ENCODE data around the gene CORO2A. TPM values are rescaled to one million over a fixed set of nuclear protein-coding genes. Genes with fewer than 3 reads are reported as not detected.

The CORO2A gene
- total RNA-seq, 4 donors from 2014 or later, result 0.42 to 2.7 (median 1.9) TPM

GRCh38 chr9:98218562-98219363 is 26.3 kb upstream of the CORO2A start:
- intact Hi-C loops (cut with DNase I), result no loop called here
- Histone ChIP-seq H3K36me3 (peaks cover 21 to 62% (median 54%) of the 10 kb centered on the region in 4 donors), H3K27me3 (no peaks in the 10 kb centered on the region), H3K4me3 (no peak overlapping the region), H3K4me1 (peaks cover 0 to 3% (median 0%) of the 10 kb centered on the region in 4 donors), H3K27ac (replicated peaks in 1 of 4) (no peak overlapping the region), H3K9me3 (no peaks in the 10 kb centered on the region)
- no peak for TF ChIP-seq EP300 (IDR thresholded peaks at IDR 0.05)
- no peak for TF ChIP-seq POLR2AphosphoS5 (IDR thresholded peaks at IDR 0.05)
- no peak for TF ChIP-seq POLR2A (IDR thresholded peaks at IDR 0.05; ENCODE audit: low read depth)
- TF ChIP-seq CTCF (IDR thresholded peaks at IDR 0.05), result no peak
- DNase-seq (ENCODE audit: extremely low spot score), result no peak
- 90% methylated on average over 11 of the region's 11 CpGs for WGBS

DNA sequence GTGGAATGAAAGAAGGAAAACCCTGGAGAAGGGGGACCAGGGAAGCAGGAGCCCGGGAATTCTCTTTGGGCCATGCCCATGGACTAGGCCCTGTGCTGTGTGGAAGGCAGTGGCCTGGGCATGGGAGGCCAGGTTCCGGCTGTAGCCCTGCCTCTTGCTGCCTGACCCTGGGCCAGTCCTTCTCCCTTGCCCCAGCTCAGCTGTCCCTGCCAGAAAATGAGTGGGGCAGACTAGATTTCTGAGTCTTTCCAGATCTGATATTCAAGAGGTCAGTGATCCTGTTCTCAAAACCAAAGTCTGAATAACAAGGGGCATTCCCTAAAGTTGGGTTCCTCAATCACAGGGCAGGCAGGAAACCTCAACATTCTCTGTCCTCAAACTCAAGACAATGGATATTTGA is 24.8 kb upstream of the CORO2A start:
- WGBS, result 100% methylated on average over 2 of the region's 2 CpGs
- Histone ChIP-seq H3K36me3 (peaks cover 29 to 74% (median 58%) of the 10 kb centered on the region in 4 donors), H3K4me3 (no peak overlapping the region), H3K9me3 (no peaks in the 10 kb centered on the region), H3K27ac (replicated peaks in 1 of 4) (no peak overlapping the region), H3K4me1 (no peaks in the 10 kb centered on the region), H3K27me3 (no peaks in the 10 kb centered on the region)
- intact Hi-C loops (cut with DNase I), result no loop called here
- TF ChIP-seq EP300 (IDR thresholded peaks at IDR 0.05) (no peak), POLR2AphosphoS5 (IDR thresholded peaks at IDR 0.05) (no peak)
- no peak for DNase-seq (ENCODE audit: extremely low spot score)

DNA sequence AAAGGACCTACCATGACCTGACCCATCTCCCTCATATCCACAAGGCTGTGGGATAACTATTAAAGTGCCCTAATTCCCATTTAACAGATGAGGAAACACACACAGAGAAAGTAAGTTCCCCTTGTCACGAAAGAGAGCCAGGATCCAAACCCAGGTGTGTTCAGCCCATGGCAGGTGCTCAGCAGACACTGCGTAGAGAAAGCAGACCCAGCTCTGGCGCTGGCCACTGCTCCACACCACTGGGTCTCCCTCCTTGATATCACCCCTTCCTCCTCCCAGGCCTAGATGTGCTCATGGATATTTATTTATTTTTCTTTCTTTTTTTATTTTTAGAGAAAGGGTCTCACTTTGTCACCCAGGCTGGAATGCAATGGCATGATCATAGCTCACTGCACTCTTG is 24.0 kb upstream of the CORO2A start:
- H3K36me3 ChIP-seq, result peaks cover 29 to 76% (median 56%) of the 10 kb centered on the region in 4 donors
- no peaks in the 10 kb centered on the region for H3K9me3 ChIP-seq

GRCh38 chr9:98215821-98216220 is 23.4 kb upstream of the CORO2A start:
- intact Hi-C loops (cut with DNase I), result no loop called here
- DNase-seq (ENCODE audit: extremely low spot score), result no peak
- WGBS, result 92% methylated on average over 5 of the region's 9 CpGs
- H3K9me3 ChIP-seq, result no peaks in the 10 kb centered on the region
- H3K36me3 ChIP-seq, result peaks cover 24 to 72% (median 50%) of the 10 kb centered on the region in 4 donors
- no peaks in the 10 kb centered on the region for H3K4me1 ChIP-seq
- H3K4me3 ChIP-seq, result no peak overlapping the region
- peak overlapping the region in 3 of 4 donors; percentile 36 to 65 (median 47) for H3K27ac ChIP-seq (replicated peaks in 1 of 4)
- no peaks in the 10 kb centered on the region for H3K27me3 ChIP-seq
- TF ChIP-seq CTCF (IDR thresholded peaks at IDR 0.05), result peak in 1 of 3 experiments; percentile 27
- no peak for TF ChIP-seq POLR2AphosphoS5 (IDR thresholded peaks at IDR 0.05)

More for the DNA sequence above, 24.0 kb upstream of the CORO2A start:
- no peak for TF ChIP-seq EP300 (IDR thresholded peaks at IDR 0.05)
- no peaks in the 10 kb centered on the region for H3K4me1 ChIP-seq
- H3K4me3 ChIP-seq, result no peak overlapping the region
- WGBS, result 99% methylated on average over 3 of the region's 3 CpGs
- H3K27me3 ChIP-seq, result no peaks in the 10 kb centered on the region
- H3K27ac ChIP-seq (replicated peaks in 1 of 4), result no peak overlapping the region
- no peak for DNase-seq (ENCODE audit: extremely low spot score)
- intact Hi-C loops (cut with DNase I), result no loop called here

- no peak for DNase-seq (ENCODE audit: extremely low spot score)
- Histone ChIP-seq H3K36me3 (peaks cover 19 to 72% (median 49%) of the 10 kb centered on the region in 4 donors), H3K4me3 (no peak overlapping the region), H3K27ac (replicated peaks in 1 of 4) (peak overlapping the region in 3 of 4 donors; percentile 36 to 65 (median 47)), H3K27me3 (no peaks in the 10 kb centered on the region), H3K9me3 (no peaks in the 10 kb centered on the region), H3K4me1 (no peaks in the 10 kb centered on the region)
- intact Hi-C loops (cut with DNase I), result no loop called here
- TF ChIP-seq EP300 (IDR thresholded peaks at IDR 0.05) (no peak), POLR2AphosphoS5 (IDR thresholded peaks at IDR 0.05) (no peak), CTCF (IDR thresholded peaks at IDR 0.05) (no peak), POLR2A (IDR thresholded peaks at IDR 0.05; ENCODE audit: low read depth) (no peak)
- WGBS, result 82% methylated on average over 5 of the region's 5 CpGs
Observed at GRCh38 chr9:98215271-98215670, 22.8 kb upstream of the CORO2A start.

Measured in esophagus muscularis mucosa (tissue), 4 donors.